ENCODE measurements around the gene TYMP.

TYMP gene

GRCh38 chr22:50513175-50513574 is 16.6 kb downstream of the TYMP start:
- in situ Hi-C loops (cut with MboI; ENCODE audit: low sequenced_read_pairs, unreplicated experiment) = no loop called here
- TF ChIP-seq CTCF (IDR thresholded peaks at IDR 0.05; ENCODE audit: borderline replicate concordance, control extremely low read depth, extremely low read depth, insufficient read depth, missing control alignments) = no peak
- no peak for DNase-seq (ENCODE audit: low spot score)

GRCh38 chr22:50508897-50509296 is 20.9 kb downstream of the TYMP start:
- in situ Hi-C loops (cut with MboI; ENCODE audit: low sequenced_read_pairs, unreplicated experiment) = no loop called here
- no peak for DNase-seq (ENCODE audit: low spot score)
- TF ChIP-seq CTCF (IDR thresholded peaks at IDR 0.05; ENCODE audit: borderline replicate concordance, control extremely low read depth, extremely low read depth, insufficient read depth, missing control alignments) = no peak

DNA sequence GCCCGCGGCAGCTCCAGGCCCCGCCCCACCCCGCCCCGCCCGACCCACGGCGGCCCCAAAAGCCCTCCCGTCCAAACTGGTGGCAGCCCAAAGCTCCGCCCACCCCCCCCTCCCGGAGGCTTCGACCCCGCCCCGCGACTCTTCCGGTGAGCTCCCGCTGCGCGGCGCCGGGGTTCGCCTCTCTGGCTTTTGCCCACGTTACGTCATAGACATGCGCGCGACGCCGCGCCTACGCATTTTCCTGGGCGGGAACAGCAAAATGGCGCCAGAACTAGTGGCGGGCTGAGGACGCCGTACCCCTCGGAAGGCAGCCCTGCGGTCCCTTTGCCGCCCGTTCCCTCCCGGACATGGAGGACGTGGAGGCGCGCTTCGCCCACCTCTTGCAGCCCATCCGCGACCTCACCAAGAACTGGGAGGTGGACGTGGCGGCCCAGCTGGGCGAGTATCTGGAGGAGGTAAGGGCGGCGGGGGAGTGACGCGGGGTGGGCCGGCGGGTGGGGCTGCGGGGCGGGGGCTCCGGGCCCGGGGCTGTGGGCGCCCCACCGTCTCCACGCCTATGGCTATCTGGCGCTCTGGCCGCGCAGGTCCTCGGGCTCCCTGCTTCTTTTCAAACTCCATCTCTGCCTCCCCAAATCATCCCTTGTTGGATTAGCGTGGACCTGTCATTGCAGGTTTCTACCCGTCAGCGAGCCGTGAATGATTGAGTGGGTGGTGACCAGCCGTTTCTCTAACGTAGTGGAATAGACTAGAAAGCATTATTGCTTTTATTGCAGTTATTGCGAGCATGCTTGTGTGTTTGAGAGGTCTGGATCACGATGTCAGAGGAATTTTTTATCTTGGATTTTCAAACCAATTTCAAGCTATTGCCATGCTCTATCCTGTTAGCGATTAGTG is 21.6 kb downstream of the TYMP start, which contains the start of gene NCAPH2:
NCAPH2 (plus strand) TSS at position 234 of the 894 bp plus-strand sequence; CDS start at position 348, 114 bp downstream.
- no peak for TF ChIP-seq CTCF (IDR thresholded peaks at IDR 0.05; ENCODE audit: borderline replicate concordance, control extremely low read depth, extremely low read depth, insufficient read depth, missing control alignments)
- in situ Hi-C loops (cut with MboI; ENCODE audit: low sequenced_read_pairs, unreplicated experiment) = no loop called here
- peak; percentile 100 for DNase-seq (ENCODE audit: low spot score)

DNA sequence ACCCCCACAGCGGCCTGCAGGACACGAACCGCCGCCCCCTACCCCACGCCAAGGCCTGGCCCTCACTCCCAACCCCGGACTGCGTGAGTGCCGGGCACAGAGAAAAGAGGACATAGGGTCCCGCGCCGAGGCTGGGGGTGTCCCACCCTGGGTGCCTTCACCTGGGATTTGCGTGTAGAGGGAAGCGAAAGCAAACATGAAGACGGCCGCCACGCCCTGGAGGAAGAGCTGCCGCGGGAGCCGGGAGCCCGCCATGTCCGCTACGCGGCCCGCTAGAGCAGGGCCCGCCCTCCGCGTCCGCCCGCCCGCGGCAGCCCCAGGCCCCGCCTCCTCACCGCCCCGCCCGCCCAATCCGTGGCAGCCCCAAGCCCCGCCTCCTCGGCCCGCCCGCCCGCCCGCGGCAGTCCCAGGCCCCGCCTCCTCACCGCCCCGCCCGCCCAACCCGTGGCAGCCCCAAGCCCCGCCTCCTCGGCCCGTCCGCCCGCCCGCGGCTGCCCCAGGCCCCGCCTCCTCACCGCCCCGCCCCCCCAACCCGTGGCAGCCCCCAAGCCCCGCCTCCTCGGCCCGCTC is 22.3 kb downstream of the TYMP start, which contains the start of gene LMF2:
LMF2 (minus strand) TSS at position 282 of the 570 bp plus-strand sequence; CDS start at position 255, 27 bp downstream.
- DNase-seq (ENCODE audit: low spot score) = peak; percentile 98
- no peak for TF ChIP-seq CTCF (IDR thresholded peaks at IDR 0.05; ENCODE audit: borderline replicate concordance, control extremely low read depth, extremely low read depth, insufficient read depth, missing control alignments)
- in situ Hi-C loops (cut with MboI; ENCODE audit: low sequenced_read_pairs, unreplicated experiment) = no loop called here

DNA sequence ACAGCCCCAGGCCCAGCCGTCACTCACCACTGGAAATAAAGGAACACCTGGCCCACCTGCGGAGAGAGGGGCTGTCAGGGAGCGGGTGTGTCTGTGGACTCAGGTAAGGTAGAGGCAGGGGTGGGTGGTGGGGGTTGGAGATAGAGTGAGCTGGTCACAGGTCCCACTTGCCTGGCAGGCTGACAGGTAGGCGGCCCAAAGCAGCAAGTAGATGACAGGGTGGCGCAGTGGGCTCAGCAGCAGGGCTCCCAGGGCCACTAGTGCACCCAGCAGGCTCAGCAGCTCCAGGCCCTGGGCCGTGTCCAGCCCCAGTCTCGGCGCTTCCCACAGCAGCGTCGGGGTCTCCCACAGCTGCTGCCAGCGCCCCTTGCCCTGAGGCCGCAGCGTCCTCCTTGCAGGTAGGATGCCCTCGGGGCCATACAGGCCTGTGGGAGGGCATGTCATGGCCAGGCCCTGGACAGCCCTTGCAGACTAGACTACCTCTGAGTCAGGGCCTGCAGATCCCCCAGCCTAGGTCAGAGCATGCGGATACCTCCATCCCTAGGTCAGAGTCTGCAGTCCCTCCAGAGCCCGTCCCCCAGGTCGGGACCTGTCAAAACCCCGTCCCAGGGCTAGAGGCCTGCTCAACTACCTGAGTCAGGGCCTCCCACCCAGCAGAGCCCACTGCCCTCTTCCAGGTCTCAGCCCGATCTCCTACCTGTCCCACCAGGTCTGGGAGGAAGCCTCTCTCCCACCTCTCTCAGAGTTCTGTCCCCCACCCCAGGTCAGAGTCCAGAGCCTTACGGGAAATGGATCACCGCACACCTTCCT is 23.0 kb downstream of the TYMP start:
- no peak for TF ChIP-seq CTCF (IDR thresholded peaks at IDR 0.05; ENCODE audit: borderline replicate concordance, control extremely low read depth, extremely low read depth, insufficient read depth, missing control alignments)
- DNase-seq (ENCODE audit: low spot score) = no peak
- in situ Hi-C loops (cut with MboI; ENCODE audit: low sequenced_read_pairs, unreplicated experiment) = no loop called here

All from GM13976 (cell line).